ENCODE measurements around the gene PPP3R1.

Gene PPP3R1

GRCh38 chr2:68155618-68156017, 96.7 kb downstream of the PPP3R1 start:
- no peak for DNase-seq

- DNase-seq: peak in 1 of 56 donors; percentile 9
These were observed 99.5 kb downstream of the PPP3R1 start for GRCh38 chr2:68152681-68153347.

DNA sequence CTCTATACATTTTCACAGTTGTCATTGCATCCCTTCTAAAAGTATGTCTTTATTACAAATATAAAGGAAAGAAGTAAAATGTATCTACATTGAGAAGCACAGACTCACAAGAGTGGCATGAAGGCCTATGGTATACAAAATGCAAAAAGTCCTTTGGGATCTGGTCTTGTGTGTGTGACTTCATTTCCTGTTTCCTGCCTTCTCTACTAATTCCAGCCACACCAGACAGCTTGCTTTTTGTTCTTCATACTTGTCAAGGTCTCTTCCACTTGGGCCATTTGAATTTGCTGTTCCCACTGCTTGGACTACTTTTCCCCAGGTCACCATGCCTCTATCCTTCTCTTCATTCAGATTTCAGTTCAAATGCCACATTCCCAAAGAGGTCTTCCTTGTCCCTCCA, 101.3 kb downstream of the PPP3R1 start:
- no peak for DNase-seq

- DNase-seq: no peak
These were observed 110.5 kb downstream of the PPP3R1 start for GRCh38 chr2:68141875-68142274.

- no peak for DNase-seq
These were observed 116.6 kb downstream of the PPP3R1 start for GRCh38 chr2:68135448-68136320.

- no peak for DNase-seq
These were observed 117.8 kb downstream of the PPP3R1 start for GRCh38 chr2:68134554-68134953.

DNA sequence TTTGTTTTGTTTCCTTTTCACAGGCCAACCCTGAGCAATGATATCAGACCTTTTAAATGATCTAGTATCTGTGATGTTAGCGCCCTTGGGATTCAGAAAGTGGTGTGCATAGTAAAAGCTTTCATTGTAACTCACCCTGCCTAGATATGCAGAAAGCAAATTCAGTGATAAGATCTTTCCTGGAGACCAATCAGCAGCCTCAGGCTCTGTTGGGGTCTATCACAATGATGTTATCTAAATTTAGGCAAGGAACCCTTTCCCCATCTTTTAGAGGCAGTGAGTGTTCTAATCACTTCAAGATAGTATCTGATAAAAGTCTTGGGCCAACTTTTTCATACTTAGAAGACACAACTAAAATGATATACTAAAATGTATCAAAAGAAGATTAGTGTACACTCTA, 118.2 kb downstream of the PPP3R1 start:
- DNase-seq: no peak

Measured in amygdala (tissue), 56 donors.